Thyroid gland (tissue), 4 donors: ENCODE data around the gene CORT. TPM values are rescaled to one million over a fixed set of nuclear protein-coding genes. Genes with fewer than 3 reads are reported as not detected.
A peak's percentile ranks its signal among the peaks of the same experiment; 100 is the strongest.
"Not testable (repeated sequence)": the region's sequence is repeated elsewhere in the genome, so short reads cannot be mapped to it uniquely, and the experiment has no call there.

Experiments
- DNase-seq, 2 donors: peaks; one replicate each; pipeline ENCODE4 v3.0.0-alpha.2; 2019
- H3K27ac ChIP-seq, 3 donors: fragments of 200-600 bp; sonication (generic); 1 replicate in 2 of 3; 2 replicates in 1 of 3; pipeline ENCODE4 v1.5.1; 2016 to 2019; ENCODE audit warnings: mild to moderate bottlenecking in 1 of 3, moderate library complexity in 1 of 3
- H3K27me3 ChIP-seq: fragments of 200-600 bp; sonication (generic); one replicate; pipeline ENCODE4 v1.5.1; 2019
- H3K36me3 ChIP-seq, 2 donors: fragments of 200-600 bp; sonication (generic); one replicate each; pipeline ENCODE4 v1.5.1; 2016 to 2019
- H3K4me1 ChIP-seq, 2 donors: fragments of 200-600 bp; sonication (generic); one replicate each; pipeline ENCODE4 v1.5.1; 2017 to 2019
- H3K4me3 ChIP-seq, 3 donors: fragments of 200-600 bp; sonication (generic); replicated peaks in 1 of 3; 1 replicate in 2 of 3; 2 replicates in 1 of 3; pipeline ENCODE4 v1.5.1; 2016; ENCODE audit warnings: mild to moderate bottlenecking in 1 of 3
- H3K9me3 ChIP-seq: fragments of 200-600 bp; sonication (generic); one replicate; pipeline ENCODE4 v1.5.1; 2017
- POLR2A ChIP-seq, 2 donors: fragments of 450-650 bp; IDR thresholded peaks; one replicate each; pipeline ENCODE4 v1.6.1; 2017; ENCODE audit warnings: antibody characterized with exemption in 2 of 2, mild to moderate bottlenecking in 2 of 2, moderate library complexity in 1 of 2
- WGBS, 2 donors: methylation state at CpG; one replicate each; pipeline ENCODE4 v1.1.5; 2017; 5-methylcytosine and 5-hydroxymethylcytosine counted together
- intact Hi-C: fragments of 100-400 bp; cut with DNase I; formaldehyde crosslinking; loops from one replicate; pipeline ENCODE4 v1.15.1; 2023
- total RNA-seq, 4 donors: library from RNA; depleted of rRNA; stranded (reverse); fragments of >200 nt; gene quantifications; one replicate each; pipeline ENCODE4 v1.2.3, GENCODE V29; 2016
- TF ChIP-seq, protein P1 (sequence below), 6 experiments: fragments of 200-600 bp in 3 of 6; fragments of 450-650 bp in 3 of 6; sonication (generic) in 3 of 6; IDR thresholded peaks; one replicate each; pipeline ENCODE4 v1.5.1; 2016 to 2019; ENCODE audit warnings: antibody characterized with exemption in 6 of 6, mild to moderate bottlenecking in 2 of 6, inconsistent platforms in 1 of 6, moderate library complexity in 1 of 6

The CORT gene, protein sequence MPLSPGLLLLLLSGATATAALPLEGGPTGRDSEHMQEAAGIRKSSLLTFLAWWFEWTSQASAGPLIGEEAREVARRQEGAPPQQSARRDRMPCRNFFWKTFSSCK
- under 1 TPM in 2 of 4 donors, not detected in 2; 0.54 to 0.89 TPM for total RNA-seq

DNA sequence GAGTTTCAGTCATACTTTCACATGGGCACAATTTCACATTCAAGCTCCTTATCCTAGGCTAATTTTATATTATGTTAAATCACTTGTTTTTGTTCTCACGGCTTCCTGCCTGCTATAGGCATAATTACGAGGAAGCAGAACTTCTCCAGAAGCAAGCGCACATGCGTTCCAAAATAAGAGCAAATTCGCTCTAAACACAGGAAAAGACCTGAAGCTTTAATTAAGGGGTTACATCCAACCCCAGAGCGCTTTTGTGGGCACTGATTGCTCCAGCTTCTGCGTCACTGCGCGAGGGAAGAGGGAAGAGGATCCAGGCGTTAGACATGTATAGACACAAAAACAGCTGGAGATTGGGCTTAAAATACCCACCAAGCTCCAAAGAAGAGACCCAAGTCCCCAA lies at the start of gene CORT:
Gene CORT, plus strand, starts transcription at position 281 of the 400 bp plus-strand sequence. CDS start 193 bp downstream, outside the sequence.
- WGBS, 2 donors, result 90 to 94% methylated on average over 10 of the region's 10 CpGs

DNA sequence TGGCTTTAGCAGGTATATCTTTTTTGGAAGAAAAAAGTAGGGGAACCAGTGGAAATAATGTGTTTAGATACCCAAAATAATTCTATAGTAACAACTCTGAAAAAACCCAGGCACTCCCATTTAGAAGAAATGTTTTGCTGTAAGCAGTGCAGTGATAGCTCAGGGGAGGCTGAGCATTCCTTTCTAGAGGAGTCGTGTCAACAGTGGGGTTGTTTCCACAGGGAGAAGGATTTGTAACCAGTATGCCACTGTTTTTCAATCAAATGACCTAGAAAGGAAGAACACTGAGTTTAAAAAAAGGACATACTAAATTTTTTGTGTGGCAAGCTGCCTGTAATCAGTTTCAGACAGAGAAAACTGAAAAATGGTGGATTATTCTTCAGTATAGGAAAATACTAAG lies 48.5 kb upstream of the CORT start:
- WGBS, 2 donors, result 50 to 64% methylated on average over 1 of the region's 1 CpG
- Histone ChIP-seq H3K27ac (no peak overlapping the region), H3K9me3 (no peaks in the 10 kb centered on the region), H3K36me3 (peaks cover 38 to 40% of the 10 kb centered on the region in 2 donors), H3K4me3 (no peak overlapping the region), H3K4me1 (peaks cover 15 to 23% of the 10 kb centered on the region in 2 donors), H3K27me3 (no peaks in the 10 kb centered on the region)
- no peak for TF ChIP-seq POLR2A (IDR thresholded peaks at IDR 0.05)
- TF ChIP-seq, protein P1, sequence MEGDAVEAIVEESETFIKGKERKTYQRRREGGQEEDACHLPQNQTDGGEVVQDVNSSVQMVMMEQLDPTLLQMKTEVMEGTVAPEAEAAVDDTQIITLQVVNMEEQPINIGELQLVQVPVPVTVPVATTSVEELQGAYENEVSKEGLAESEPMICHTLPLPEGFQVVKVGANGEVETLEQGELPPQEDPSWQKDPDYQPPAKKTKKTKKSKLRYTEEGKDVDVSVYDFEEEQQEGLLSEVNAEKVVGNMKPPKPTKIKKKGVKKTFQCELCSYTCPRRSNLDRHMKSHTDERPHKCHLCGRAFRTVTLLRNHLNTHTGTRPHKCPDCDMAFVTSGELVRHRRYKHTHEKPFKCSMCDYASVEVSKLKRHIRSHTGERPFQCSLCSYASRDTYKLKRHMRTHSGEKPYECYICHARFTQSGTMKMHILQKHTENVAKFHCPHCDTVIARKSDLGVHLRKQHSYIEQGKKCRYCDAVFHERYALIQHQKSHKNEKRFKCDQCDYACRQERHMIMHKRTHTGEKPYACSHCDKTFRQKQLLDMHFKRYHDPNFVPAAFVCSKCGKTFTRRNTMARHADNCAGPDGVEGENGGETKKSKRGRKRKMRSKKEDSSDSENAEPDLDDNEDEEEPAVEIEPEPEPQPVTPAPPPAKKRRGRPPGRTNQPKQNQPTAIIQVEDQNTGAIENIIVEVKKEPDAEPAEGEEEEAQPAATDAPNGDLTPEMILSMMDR (IDR thresholded peaks at IDR 0.05), result no peak
- DNase-seq, result no peak
- intact Hi-C loops, result no loop called here

More for the DNA sequence above, at the start of gene CORT:
- no peaks in the 10 kb centered on the region for H3K27me3 ChIP-seq
- no peaks in the 10 kb centered on the region for H3K9me3 ChIP-seq
- H3K4me3 ChIP-seq, result no peak within 1 kb of the TSS
- no peaks in the 10 kb centered on the region for H3K4me1 ChIP-seq
- intact Hi-C loops, result no loop called here
- H3K36me3 ChIP-seq, result no peaks in the 10 kb centered on the region
- no peak for TF ChIP-seq POLR2A (IDR thresholded peaks at IDR 0.05)
- TF ChIP-seq, protein P1 (IDR thresholded peaks at IDR 0.05), result no peak
- no peak within 1 kb of the TSS for H3K27ac ChIP-seq
- DNase-seq, result no peak

DNA sequence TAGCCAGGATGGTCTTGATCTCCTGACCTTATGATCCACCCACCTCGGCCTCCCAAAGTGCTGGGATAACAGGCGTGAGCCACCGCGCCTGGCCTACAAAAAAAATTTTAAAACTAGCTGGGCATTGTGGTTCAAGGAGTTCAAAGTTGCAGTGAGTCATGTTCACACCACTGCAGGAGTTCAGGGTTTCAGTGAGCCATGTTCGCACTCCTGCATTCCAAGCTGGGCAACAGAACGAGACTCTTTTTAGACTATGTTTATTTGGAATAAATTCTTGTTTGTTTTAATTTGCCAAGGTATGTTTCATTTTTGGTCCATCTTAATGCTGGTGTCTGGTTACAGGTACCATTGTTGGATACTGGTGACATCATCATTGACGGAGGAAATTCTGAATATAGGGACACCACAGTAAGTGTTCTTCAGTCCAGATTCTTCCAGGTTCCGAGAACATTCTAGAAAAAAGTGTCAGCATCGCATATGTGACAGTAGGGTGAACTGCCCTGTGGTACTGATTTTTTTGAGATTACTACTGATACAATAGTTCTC lies 47.0 kb upstream of the CORT start:
- Histone ChIP-seq H3K27me3 (no peaks in the 10 kb centered on the region), H3K27ac (no peak overlapping the region), H3K36me3 (peaks cover 40 to 53% of the 10 kb centered on the region in 2 donors), H3K4me1 (peaks cover 12 to 17% of the 10 kb centered on the region in 2 donors), H3K4me3 (no peak overlapping the region), H3K9me3 (no peaks in the 10 kb centered on the region)
- DNase-seq, result no peak
- 90 to 98% methylated on average over 9 of the region's 9 CpGs for WGBS, 2 donors
- intact Hi-C loops, result no loop called here
- no peak for TF ChIP-seq POLR2A (IDR thresholded peaks at IDR 0.05)
- TF ChIP-seq, protein P1 (IDR thresholded peaks at IDR 0.05), result no peak

DNA sequence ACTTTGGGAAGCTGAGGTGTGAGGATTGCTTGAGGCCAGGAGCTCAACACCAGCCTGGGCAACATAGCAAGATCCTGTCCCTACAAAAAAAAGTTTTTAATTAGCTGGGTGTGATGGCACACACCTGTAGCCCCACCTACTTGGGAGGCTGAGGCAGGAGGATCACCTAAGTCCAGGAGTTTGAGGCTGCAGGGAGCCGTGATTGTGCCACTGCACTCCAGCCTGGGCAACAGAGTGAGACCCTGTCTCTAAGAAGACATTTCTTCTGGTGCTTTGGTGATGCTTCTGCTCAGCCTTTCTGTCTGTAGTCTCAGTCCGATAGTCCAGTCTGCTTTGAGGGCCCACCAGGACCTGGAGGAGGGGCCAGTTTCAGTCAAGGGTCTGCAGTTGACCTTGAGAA lies 42.6 kb upstream of the CORT start:
- WGBS, 2 donors, result 92 to 100% methylated on average over 1 to 2 of the region's 2 CpGs
- Histone ChIP-seq H3K36me3 (peaks cover 68 to 87% of the 10 kb centered on the region in 2 donors), H3K27ac (no peak overlapping the region), H3K4me3 (no peak overlapping the region), H3K27me3 (no peaks in the 10 kb centered on the region), H3K4me1 (no peaks in the 10 kb centered on the region), H3K9me3 (no peaks in the 10 kb centered on the region)
- intact Hi-C loops, result no loop called here
- no peak for TF ChIP-seq POLR2A (IDR thresholded peaks at IDR 0.05)
- TF ChIP-seq, protein P1 (IDR thresholded peaks at IDR 0.05), result no peak
- no peak for DNase-seq

DNA sequence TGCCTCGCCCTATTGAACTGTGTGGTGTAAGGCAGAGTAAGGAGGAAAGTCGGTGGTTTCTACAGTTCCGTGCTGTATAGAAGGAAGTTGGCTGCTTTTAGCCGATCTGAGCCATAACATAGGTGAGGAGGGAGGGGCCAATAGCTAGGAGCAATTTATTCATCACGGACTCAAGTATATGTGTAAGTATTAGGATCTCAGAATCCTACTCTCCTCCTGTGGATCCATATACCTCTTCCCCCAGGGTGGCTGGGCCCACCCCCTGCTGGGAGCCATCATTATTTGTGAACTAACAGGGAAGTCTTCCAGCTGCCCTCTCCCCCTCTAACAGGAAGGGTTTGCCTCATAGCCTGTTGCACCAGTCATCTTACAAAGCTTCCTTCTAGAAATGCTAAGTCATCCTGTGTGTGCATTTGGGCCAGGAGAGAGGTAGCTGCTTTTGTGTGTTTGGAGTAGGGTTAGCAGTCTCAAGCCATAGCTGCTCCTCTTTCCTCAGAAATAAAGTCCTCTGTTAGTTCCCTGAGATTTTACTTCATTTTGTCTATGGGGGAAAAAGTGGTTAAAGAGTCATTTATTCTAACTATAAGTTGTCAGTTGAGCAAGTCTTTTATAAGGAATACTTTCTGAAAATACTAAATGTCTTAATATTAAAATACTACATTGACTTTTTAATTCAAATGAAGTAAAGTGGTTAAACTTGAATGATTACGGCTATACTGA lies 34.5 kb upstream of the CORT start:
- TF ChIP-seq POLR2A (IDR thresholded peaks at IDR 0.05), result no peak
- TF ChIP-seq, protein P1 (IDR thresholded peaks at IDR 0.05), result no peak
- H3K4me1 ChIP-seq, result no peaks in the 10 kb centered on the region
- H3K27me3 ChIP-seq, result no peaks in the 10 kb centered on the region
- no peaks in the 10 kb centered on the region for H3K9me3 ChIP-seq
- 82 to 83% methylated on average over 6 of the region's 6 CpGs for WGBS, 2 donors
- H3K27ac ChIP-seq, result peak overlapping the region in 1 of 3 donors; percentile 17
- peak in 1 of 2 donors; percentile 21 for DNase-seq
- H3K36me3 ChIP-seq, result peaks cover 78% of the 10 kb centered on the region in 2 donors
- H3K4me3 ChIP-seq, result no peak overlapping the region
- intact Hi-C loops, result no loop called here

DNA sequence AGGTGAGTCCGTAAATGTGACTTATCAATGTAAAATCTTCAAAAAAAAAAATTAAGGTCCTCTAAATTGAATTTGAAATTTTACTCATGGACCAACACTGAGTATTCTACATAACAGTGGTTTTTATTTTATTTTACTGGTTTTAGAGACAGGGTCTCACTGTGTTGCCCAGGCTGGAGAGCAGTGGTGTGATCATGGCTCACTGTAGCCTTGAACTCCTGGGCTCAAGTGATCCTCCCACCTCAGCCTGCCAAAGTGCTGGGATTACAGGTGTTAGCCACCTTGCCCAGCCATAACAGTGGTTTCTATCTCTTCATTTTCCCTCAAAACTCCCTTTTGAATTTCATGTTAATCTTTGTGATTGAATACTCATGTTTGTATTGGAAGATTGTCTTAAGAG lies 33.9 kb upstream of the CORT start:
- H3K9me3 ChIP-seq, H3K4me1 ChIP-seq, H3K27me3 ChIP-seq, DNase-seq, H3K4me3 ChIP-seq, intact Hi-C loops: not testable (repeated sequence)
- Histone ChIP-seq H3K27ac (peak overlapping the region in 1 of 3 donors; percentile 22), H3K36me3 (peaks cover 75 to 77% of the 10 kb centered on the region in 2 donors)
- WGBS, 2 donors, result 96 to 97% methylated on average over 1 of the region's 1 CpG

DNA sequence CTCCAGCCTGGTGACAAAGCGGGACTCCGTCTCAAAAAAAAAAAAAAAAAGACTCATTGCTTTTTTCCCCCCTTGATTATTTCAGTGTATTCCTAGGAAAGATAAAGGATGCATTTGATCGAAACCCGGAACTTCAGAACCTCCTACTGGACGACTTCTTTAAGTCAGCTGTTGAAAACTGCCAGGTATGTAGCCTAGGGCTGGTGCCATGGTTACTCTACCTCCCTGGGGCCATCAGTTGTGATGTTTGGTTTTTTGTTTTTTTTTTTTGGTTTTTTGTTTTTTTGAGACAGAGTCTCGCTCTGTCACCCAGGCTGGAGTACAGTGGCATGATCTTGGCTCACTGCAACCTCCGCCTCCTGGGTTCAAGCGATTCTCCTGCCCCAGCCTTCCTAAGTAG lies 31.1 kb upstream of the CORT start:
- H3K27me3 ChIP-seq, H3K27ac ChIP-seq, intact Hi-C loops, H3K4me3 ChIP-seq, H3K4me1 ChIP-seq, DNase-seq, H3K9me3 ChIP-seq: not testable (repeated sequence)
- WGBS, 2 donors, result 92 to 96% methylated on average over 8 of the region's 8 CpGs
- H3K36me3 ChIP-seq, result peaks cover 48 to 50% of the 10 kb centered on the region in 2 donors
